Measurements from ENCODE around the gene IDS. TPM values are rescaled to one million over a fixed set of nuclear protein-coding genes. Genes with fewer than 3 reads are reported as not detected.
"Not testable (repeated sequence)": the region's sequence is repeated elsewhere in the genome, so short reads cannot be mapped to it uniquely, and the experiment has no call there.

IDS gene
- total and polyA plus RNA-seq, 2 experiments from 2014 or later: 47.7 to 79.5 TPM

DNA sequence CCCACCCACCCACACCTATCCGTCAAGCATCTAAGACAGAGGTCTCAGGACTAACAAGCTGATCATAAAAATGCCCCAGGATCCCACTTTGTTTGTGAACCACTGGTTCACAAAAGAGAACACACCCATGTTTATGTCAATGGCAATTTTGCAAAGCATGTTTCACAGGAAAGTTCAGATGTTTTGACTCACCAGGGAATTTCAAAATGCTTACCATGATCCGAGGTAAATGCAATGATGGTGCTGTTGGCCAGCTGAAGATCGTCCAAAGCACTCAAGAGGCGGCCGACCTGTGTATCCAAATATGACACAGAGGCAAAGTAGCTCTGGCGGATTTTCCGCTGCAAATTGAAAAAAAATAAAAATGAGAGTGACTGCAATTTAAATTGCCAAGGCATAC, 15.0 kb downstream of the IDS start:
- Histone ChIP-seq H3F3A (ENCODE audit: insufficient read depth) (peaks cover 8% of the 10 kb centered on the region; the same call in 1 of the 2 replicates), H3K4me2 (ENCODE audit: unreplicated experiment) (no peak overlapping the region), H3K79me2 (ENCODE audit: insufficient read depth) (no peaks in the 10 kb centered on the region), H3K9me3 (ENCODE audit: low read depth) (no peaks in the 10 kb centered on the region), H3K27me3 (replicated peaks; ENCODE audit: insufficient read depth) (no peaks in the 10 kb centered on the region), H3K27ac (no peak overlapping the region), H2AFZ (no peak overlapping the region), H3K4me3 (no peak overlapping the region), H3K36me3 (ENCODE audit: low read depth) (no peaks in the 10 kb centered on the region; the same call in 1 of the 2 replicates), H3K9me2 (ENCODE audit: insufficient read depth) (no peaks in the 10 kb centered on the region), H3K9ac (no peak overlapping the region), H3K4me1 (ENCODE audit: insufficient read depth) (peaks cover 10% of the 10 kb centered on the region), H4K20me1 (ENCODE audit: insufficient read depth) (no peaks in the 10 kb centered on the region)
- DNase-seq: peak; percentile 26
- 61 to 63% methylated on average over 6 to 7 of the region's 7 CpGs for WGBS, 2 experiments (ENCODE audit: low coverage in 1 of 2, low lambda C conversion rate in 2 of 2, missing lambda C conversion rate in 2 of 2)
- no peak for TF ChIP-seq EZH2phosphoT487 (IDR thresholded peaks at IDR 0.05; ENCODE audit: insufficient read depth, low read depth)
- no peak for TF ChIP-seq EZH2 (IDR thresholded peaks at IDR 0.05; ENCODE audit: insufficient read depth, poor library complexity, severe bottlenecking)
- in situ Hi-C loops (cut with MboI): loop anchor here (25.0 kb wide), 1 partner anchor 628 kb away; no protein-coding TSS in a partner anchor

DNA sequence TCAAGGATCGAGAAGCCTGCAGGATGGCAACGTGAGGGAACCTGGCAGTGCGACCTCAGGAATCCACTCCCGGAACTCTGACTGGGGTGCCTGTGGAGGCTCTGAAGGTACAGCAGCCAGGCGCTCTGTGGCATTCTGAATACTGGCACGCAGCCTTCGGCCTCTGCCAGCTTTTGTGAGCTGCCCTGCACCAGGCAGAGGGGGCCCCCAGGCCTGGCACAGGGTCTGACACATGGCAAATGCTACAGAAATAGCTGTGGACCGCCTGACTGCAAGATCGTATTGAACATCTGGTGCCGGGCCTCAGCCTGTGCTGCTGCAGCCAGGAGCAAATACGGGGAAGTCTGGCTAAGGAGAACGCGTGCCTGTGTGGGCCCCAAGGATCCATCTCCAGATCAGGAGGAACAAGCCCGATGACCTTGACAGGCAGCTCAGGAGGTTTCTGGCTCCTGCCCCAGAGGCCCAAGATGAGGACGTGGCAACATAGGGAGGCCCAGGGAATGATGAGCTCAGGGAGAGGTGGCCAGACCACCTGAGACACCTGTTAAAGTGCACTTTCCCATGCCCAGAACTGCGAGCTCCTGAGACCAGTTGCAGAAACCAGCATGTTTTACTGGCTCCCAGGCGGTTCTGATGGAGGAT, 16.6 kb downstream of the IDS start:
- H3K27ac ChIP-seq; H3K4me1 ChIP-seq (ENCODE audit: insufficient read depth); H3K79me2 ChIP-seq (ENCODE audit: insufficient read depth); H3K4me2 ChIP-seq (ENCODE audit: unreplicated experiment); H3K27me3 ChIP-seq (replicated peaks; ENCODE audit: insufficient read depth); H4K20me1 ChIP-seq (ENCODE audit: insufficient read depth); H3K4me3 ChIP-seq; H3K9me3 ChIP-seq (ENCODE audit: low read depth); H2AFZ ChIP-seq; H3F3A ChIP-seq (ENCODE audit: insufficient read depth); H3K9ac ChIP-seq; DNase-seq; H3K9me2 ChIP-seq (ENCODE audit: insufficient read depth); H3K36me3 ChIP-seq (ENCODE audit: low read depth): not testable (repeated sequence)
- 78 to 90% methylated on average over 4 to 7 of the region's 17 CpGs for WGBS, 2 experiments (ENCODE audit: low coverage in 1 of 2, low lambda C conversion rate in 2 of 2, missing lambda C conversion rate in 2 of 2)
- in situ Hi-C loops (cut with MboI): loop anchor here (25.0 kb wide), 1 partner anchor 626 kb away; no protein-coding TSS in a partner anchor

DNA sequence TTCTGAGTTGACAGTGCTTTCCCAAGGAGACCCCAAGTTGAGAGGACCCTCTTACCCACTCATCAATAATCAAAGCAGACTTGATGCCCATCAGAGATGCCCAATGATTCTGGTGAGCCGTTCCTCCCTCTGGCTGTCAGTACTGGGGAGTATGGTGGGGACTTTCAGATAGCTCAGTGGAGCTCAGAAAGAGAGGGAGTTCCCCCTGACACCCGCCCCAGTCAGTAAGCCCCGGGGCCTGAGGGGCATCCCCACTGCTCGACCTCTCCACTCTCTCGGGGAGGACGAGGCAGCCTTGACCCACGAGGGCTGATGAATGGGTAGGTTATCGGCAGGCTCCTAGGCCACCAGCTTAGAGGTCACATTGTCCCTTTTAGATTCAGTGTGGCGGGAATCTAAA, 17.1 kb downstream of the IDS start:
- H3K79me2 ChIP-seq (ENCODE audit: insufficient read depth); H4K20me1 ChIP-seq (ENCODE audit: insufficient read depth); H3K4me2 ChIP-seq (ENCODE audit: unreplicated experiment); DNase-seq; H3K9me2 ChIP-seq (ENCODE audit: insufficient read depth); H3K4me3 ChIP-seq; H3K4me1 ChIP-seq (ENCODE audit: insufficient read depth); H3K27ac ChIP-seq; H2AFZ ChIP-seq; H3K27me3 ChIP-seq (replicated peaks; ENCODE audit: insufficient read depth); H3K9ac ChIP-seq; H3K9me3 ChIP-seq (ENCODE audit: low read depth); H3K36me3 ChIP-seq (ENCODE audit: low read depth); H3F3A ChIP-seq (ENCODE audit: insufficient read depth): not testable (repeated sequence)
- 100% methylated on average over 2 of the region's 9 CpGs; no CpG with 5 or more reads in 1 of the 2 experiments for WGBS, 2 experiments (ENCODE audit: low coverage in 1 of 2, low lambda C conversion rate in 2 of 2, missing lambda C conversion rate in 2 of 2)
- in situ Hi-C loops (cut with MboI): loop anchor here (25.0 kb wide), 1 partner anchor 626 kb away; no protein-coding TSS in a partner anchor

DNA sequence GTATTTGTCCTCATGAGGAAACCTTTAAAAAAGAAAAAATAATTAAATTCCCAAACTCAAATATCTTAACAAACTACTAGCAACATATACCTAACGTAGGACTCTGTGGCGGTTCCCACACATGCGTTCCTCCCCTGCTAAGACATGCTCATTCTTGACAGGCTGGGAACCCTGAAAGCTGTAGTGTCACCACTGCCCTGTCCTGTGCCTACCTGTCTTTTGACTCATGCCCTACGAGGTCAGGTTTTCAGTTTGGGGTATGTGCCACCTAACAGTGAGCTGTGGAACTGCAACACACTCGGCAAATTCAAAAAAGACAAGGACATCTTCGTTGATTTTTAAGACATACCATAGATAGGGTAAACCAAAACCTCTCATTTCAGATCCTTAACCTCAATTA, 17.8 kb downstream of the IDS start:
- no peak for TF ChIP-seq EZH2 (IDR thresholded peaks at IDR 0.05; ENCODE audit: insufficient read depth, poor library complexity, severe bottlenecking)
- TF ChIP-seq EZH2phosphoT487 (IDR thresholded peaks at IDR 0.05; ENCODE audit: insufficient read depth, low read depth): no peak
- Histone ChIP-seq H3K4me1 (ENCODE audit: insufficient read depth) (no peaks in the 10 kb centered on the region), H3K9me3 (ENCODE audit: low read depth) (no peaks in the 10 kb centered on the region), H3K9me2 (ENCODE audit: insufficient read depth) (no peaks in the 10 kb centered on the region), H3K4me2 (ENCODE audit: unreplicated experiment) (no peak overlapping the region), H3F3A (ENCODE audit: insufficient read depth) (no peaks in the 10 kb centered on the region), H3K27me3 (replicated peaks; ENCODE audit: insufficient read depth) (no peaks in the 10 kb centered on the region), H3K4me3 (no peak overlapping the region), H3K27ac (no peak overlapping the region), H3K9ac (no peak overlapping the region), H3K36me3 (ENCODE audit: low read depth) (no peaks in the 10 kb centered on the region), H4K20me1 (ENCODE audit: insufficient read depth) (no peaks in the 10 kb centered on the region), H3K79me2 (ENCODE audit: insufficient read depth) (no peaks in the 10 kb centered on the region), H2AFZ (no peak overlapping the region)
- in situ Hi-C loops (cut with MboI): loop anchor here (25.0 kb wide), 1 partner anchor 625 kb away; no protein-coding TSS in a partner anchor
- WGBS, 2 experiments (ENCODE audit: low coverage in 1 of 2, low lambda C conversion rate in 2 of 2, missing lambda C conversion rate in 2 of 2): 86 to 87% methylated on average over 6 of the region's 6 CpGs
- no peak for DNase-seq

DNA sequence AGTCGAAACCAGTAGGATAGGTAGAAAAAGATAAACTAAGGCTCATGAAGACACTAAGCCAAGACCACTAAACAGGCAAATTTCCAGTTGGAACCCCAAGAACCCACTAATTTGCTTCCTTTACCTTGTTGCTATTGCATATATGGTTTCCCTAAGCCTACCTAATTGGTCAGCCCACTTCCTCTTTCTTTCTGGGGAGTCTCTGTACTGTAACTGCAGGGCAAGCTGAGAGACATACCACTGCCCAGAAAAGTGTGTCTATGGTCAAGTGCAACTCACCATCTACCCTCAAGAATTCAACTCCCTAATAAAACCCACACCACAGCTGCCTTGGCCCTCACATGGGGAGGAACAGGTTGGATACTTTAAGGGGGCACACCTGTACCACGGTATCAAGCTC, 28.6 kb downstream of the IDS start:
- Histone ChIP-seq H3K4me1 (ENCODE audit: insufficient read depth) (no peaks in the 10 kb centered on the region), H3K27me3 (replicated peaks; ENCODE audit: insufficient read depth) (no peaks in the 10 kb centered on the region), H3K79me2 (ENCODE audit: insufficient read depth) (no peaks in the 10 kb centered on the region), H3K4me2 (ENCODE audit: unreplicated experiment) (no peak overlapping the region), H4K20me1 (ENCODE audit: insufficient read depth) (no peaks in the 10 kb centered on the region), H3K9me3 (ENCODE audit: low read depth) (no peaks in the 10 kb centered on the region), H3K36me3 (ENCODE audit: low read depth) (no peaks in the 10 kb centered on the region), H3K9me2 (ENCODE audit: insufficient read depth) (no peaks in the 10 kb centered on the region), H2AFZ (no peak overlapping the region), H3K9ac (no peak overlapping the region), H3K4me3 (no peak overlapping the region), H3F3A (ENCODE audit: insufficient read depth) (no peaks in the 10 kb centered on the region), H3K27ac (no peak overlapping the region)
- TF ChIP-seq EZH2phosphoT487 (IDR thresholded peaks at IDR 0.05; ENCODE audit: insufficient read depth, low read depth): no peak
- TF ChIP-seq EZH2 (IDR thresholded peaks at IDR 0.05; ENCODE audit: insufficient read depth, poor library complexity, severe bottlenecking): no peak
- 89 to 92% methylated on average over 2 of the region's 2 CpGs for WGBS, 2 experiments (ENCODE audit: low coverage in 1 of 2, low lambda C conversion rate in 2 of 2, missing lambda C conversion rate in 2 of 2)
- in situ Hi-C loops (cut with MboI): loop anchor here (25.0 kb wide), 1 partner anchor 614 kb away; no protein-coding TSS in a partner anchor
- DNase-seq: no peak
